ENCODE results near the gene HIVEP3. TPM values are rescaled to one million over a fixed set of nuclear protein-coding genes. Genes with fewer than 3 reads are reported as not detected.

HIVEP3 gene
- total RNA-seq, 2 donors from 2014 or later: 17.9 to 32.0 TPM

DNA sequence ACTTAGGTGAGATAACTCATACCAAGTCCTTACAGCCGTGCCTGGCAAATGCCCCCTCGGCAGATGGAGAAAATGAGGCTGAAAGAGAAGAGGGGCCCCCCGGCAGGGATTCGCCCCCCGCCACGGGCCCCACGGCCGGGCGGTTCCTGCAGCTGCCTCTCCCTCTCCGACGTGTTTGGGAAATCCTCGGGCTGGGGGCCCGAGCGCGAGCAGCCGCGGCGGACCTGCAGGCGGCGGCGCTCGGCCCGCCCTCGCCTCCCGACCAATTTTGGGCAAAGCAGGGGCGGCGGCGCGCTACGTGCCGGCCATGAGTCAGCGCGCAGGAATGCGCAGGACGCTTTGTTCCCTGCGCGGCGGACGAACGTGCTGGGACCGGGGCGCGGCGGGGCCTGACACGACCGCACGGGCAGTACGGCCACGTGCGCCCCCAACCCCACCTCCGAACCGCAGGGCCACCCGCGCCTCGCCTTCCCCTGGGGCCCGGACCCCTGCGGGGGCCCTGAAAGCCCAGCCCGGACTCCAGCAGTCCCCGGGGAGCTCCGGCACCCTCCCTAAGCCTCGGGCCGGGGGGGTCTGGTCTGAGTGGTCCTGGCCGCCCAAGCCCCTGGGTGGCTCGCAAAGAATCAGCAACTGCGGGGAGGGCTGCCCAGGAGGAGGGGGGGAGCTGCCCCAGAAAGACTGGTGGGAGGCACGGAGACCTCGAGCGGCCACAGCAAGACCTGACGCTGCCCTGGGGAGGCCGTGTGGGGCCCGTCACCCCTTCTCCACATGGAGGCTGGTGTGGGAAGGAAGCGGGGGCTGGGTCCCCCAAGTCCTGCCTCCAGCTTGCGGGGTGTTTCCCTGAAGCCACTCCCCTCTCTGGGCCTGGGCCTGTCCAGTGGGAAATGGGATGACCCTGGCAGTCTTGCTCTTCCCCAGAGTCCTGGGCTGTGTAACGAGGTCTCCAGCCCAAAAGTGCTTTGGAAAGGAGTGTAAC, 422.4 kb downstream of the HIVEP3 start:
- no peak overlapping the region for H3K4me3 Mint-ChIP-seq

DNA sequence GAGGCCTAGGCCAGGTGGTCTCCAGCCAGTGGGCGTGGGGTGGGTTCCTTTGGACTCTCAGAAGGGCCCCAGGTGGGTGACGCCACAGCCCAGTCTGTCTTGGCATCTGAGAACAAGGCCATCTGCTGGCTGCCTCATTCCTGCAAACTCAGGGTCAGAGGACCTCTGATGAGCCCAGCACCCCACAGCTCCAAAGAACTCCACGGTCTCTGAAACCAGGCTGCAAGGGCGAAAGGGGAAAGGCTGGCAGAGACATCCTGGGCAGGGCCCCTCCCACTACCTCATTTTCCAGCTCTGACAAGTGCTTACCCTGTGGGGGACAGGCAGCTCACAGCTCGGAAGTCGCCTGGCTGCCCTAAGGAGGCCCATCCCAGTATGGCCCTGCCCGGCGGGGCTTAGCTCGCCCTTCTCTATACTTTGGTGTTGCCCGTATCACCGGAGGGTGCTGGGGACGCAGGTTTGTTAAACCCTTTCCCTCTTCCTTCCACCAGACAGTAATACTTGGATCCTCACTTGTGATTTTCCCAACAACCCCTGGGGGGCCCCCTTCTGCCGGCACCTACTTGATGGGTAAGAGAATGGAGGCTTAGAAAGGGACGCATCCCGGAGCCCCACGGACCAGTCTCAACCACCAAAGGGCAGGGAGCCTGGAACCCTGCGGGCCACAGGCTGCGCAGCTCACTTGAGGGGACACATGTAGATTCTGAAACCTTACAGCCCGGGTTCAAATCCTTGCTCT, 423.3 kb downstream of the HIVEP3 start:
- ATAC-seq: no peak
- Mint-ChIP-seq H3K27ac (no peak overlapping the region), H3K9me3 (no peaks in the 10 kb centered on the region), H3K4me3 (no peak overlapping the region), H3K36me3 (no peaks in the 10 kb centered on the region), H3K27me3 (peaks cover 0 to 8% of the 10 kb centered on the region in 2 donors), H3K4me1 (ENCODE audit: low read depth in 2 of 2) (no peaks in the 10 kb centered on the region)
- DNase-seq (ENCODE audit: low spot score): no peak

More for the DNA sequence above, 422.4 kb downstream of the HIVEP3 start:
- peak; percentile 35 to 55 for ATAC-seq
- Mint-ChIP-seq H3K27ac (no peak overlapping the region), H3K36me3 (no peaks in the 10 kb centered on the region), H3K9me3 (no peaks in the 10 kb centered on the region), H3K27me3 (peaks cover 0 to 8% of the 10 kb centered on the region in 2 donors), H3K4me1 (ENCODE audit: low read depth in 2 of 2) (no peaks in the 10 kb centered on the region)
- DNase-seq (ENCODE audit: low spot score): no peak

DNA sequence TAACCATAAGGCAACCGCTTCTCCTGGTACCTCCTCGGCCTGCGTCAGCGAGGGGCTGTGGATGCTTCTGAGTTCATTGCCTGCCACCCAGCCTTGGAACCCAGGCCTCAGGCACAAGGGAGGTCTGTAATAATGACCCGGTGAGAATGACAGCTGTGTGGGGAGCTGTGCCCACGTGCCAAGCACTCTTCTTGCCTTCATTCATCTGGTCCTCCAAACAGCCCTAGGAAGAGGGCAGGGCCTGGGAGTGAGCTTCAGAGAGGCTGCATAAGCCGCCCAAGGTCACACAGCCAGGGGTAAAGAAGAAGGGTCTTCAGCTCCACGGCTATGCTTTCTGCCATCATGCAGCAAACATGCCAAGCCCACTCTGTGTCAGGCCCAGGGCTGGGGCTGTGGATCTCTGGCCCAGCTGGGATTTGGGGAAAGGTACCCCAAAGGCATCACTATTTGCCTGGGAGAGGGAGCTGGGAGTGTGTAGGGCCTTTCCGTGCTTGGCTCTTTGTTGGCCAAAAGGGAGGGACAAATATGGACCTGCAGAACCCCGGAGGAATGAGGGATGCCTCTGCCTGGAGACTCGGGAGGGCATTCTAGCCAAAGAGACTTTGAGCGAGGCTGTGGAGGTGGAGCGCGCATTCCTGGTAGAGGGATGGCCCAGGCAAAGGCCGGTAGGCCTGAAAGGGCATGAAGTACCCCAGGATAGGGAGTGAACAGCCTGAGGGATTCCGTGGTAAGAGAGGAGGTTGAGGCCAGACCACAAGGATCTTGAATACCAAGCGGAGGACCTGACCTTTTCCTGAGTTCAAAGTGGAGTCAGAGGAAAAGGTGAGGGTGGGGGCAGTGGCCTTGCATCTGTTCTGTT, 424.1 kb downstream of the HIVEP3 start:
- no peak overlapping the region for H3K4me3 Mint-ChIP-seq
- DNase-seq (ENCODE audit: low spot score) (no peak), ATAC-seq (no peak)
- peaks cover 1% of the 10 kb centered on the region for H3K9me3 Mint-ChIP-seq
- no peaks in the 10 kb centered on the region for H3K4me1 Mint-ChIP-seq (ENCODE audit: low read depth in 2 of 2)
- H3K27me3 Mint-ChIP-seq: peaks cover 7 to 11% of the 10 kb centered on the region in 2 donors
- no peak overlapping the region for H3K27ac Mint-ChIP-seq
- no peaks in the 10 kb centered on the region for H3K36me3 Mint-ChIP-seq

DNA sequence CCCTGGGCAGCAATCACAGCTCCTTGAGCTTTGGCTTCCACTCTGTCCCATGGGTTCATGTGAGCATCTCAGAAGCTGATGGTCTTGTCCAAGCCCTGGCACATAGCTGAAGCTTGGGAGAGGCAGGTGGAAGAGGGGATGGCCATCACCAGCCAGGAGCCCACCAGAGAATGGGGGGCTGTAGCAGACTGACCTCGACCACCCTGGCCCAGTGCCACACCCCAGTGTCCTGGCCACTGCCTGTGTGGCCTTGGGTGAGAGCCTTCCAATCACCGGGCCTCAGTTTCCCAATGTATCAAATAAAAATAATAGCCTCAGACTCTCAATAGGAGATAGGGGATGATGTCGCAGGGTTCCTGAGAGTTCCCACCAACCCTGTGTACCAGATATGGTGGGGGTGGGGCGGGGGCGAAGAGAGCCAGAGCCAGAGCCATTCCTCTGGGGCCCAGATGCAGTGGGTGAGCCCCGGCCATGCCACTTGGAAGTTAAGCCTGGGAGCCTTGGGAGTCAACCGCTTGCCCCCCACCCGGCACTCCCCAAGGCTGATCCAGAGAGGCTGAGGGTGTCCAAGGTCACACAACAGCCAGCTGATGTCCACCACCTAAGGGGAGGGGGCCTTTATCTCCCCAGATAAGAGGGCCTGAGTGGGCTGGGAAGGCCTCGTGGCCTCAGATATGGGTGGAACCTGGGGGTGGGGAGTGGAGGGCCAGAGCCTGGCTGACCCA, 424.9 kb downstream of the HIVEP3 start:
- Mint-ChIP-seq H3K4me3 (no peak overlapping the region), H3K4me1 (ENCODE audit: low read depth in 2 of 2) (no peaks in the 10 kb centered on the region), H3K36me3 (no peaks in the 10 kb centered on the region), H3K9me3 (peaks cover 4% of the 10 kb centered on the region), H3K27me3 (peaks cover 12 to 15% of the 10 kb centered on the region in 2 donors), H3K27ac (no peak overlapping the region)
- no peak for DNase-seq (ENCODE audit: low spot score)
- no peak for ATAC-seq

DNA sequence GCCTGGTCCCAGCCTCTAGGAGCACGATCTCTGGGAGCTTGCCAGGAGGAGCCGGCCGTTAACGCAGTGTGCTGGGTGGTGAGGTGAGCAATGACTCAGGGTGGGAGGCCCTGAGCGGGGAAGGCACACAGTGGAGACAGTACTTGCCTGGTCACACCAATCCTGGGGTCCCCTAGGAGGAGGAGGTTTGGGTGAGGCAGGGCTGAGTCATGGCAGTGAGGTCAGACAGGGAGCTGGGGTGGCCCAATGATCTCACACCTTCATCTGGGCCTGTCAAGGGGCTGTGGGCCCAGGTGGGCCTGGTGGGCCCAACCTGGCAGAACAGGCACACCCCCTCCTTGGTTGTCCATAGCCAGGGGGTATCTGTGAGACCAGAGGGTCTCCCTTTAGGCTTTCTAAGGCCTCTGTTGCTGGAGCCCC, 425.6 kb downstream of the HIVEP3 start:
- Mint-ChIP-seq H3K36me3 (no peaks in the 10 kb centered on the region), H3K27ac (no peak overlapping the region), H3K27me3 (peaks cover 12 to 15% of the 10 kb centered on the region in 2 donors), H3K4me1 (ENCODE audit: low read depth in 2 of 2) (no peaks in the 10 kb centered on the region), H3K9me3 (peaks cover 4% of the 10 kb centered on the region), H3K4me3 (no peak overlapping the region)
- DNase-seq (ENCODE audit: low spot score): no peak
- peak in 1 of 2 donors; percentile 2 for ATAC-seq

DNA sequence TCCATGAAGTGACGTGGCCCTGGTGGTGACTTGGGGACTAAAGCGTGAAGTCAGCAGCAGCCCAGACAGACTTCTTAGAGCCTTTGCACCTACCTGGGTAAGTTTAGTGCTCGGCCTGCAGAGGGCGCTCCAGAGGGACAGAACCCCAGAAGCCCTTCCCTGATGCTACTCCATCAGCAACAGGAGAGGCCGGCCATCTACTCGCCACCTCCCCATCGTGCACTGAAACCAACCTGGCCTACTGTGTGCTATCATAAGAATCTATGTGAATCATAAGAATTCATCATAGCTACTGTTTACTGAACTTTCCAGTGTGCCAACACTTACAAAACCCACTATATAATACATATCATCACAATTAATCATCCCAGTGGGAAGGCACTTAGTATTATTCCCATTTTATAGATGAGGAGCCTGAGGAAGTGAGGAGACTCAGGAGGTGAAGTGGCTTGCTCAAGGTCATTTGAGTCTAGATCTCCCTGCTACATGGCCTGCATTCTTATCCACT, 426.3 kb downstream of the HIVEP3 start:
- Mint-ChIP-seq H3K4me1 (ENCODE audit: low read depth in 2 of 2) (no peaks in the 10 kb centered on the region), H3K27me3 (peaks cover 12 to 15% of the 10 kb centered on the region in 2 donors), H3K9me3 (peaks cover 4% of the 10 kb centered on the region), H3K27ac (no peak overlapping the region), H3K36me3 (no peaks in the 10 kb centered on the region), H3K4me3 (no peak overlapping the region)
- ATAC-seq (no peak), DNase-seq (ENCODE audit: low spot score) (no peak)

DNA sequence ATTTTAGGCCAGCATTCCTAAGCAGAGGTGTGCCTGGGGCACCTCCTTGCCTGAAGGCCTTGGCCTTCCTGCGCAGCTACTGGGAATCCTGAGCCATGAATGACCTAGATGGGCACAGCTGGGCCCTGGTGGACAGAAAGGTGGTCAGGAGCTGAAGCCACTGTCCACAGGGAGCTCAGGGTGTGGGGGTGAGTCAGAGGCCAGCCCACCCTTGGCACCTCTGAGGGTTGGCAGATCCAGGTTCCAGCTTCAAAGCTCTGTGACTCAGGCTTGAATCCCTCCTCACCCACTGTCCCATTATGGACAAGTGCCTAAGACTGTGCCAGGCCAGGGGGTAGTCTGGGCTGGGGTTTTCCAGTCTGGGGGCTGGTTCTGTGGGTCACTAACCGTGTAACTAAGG, 427.8 kb downstream of the HIVEP3 start:
- Mint-ChIP-seq H3K9me3 (peaks cover 4% of the 10 kb centered on the region), H3K4me1 (ENCODE audit: low read depth in 2 of 2) (peaks cover 0 to 6% of the 10 kb centered on the region in 2 donors), H3K36me3 (no peaks in the 10 kb centered on the region), H3K4me3 (no peak overlapping the region), H3K27ac (no peak overlapping the region), H3K27me3 (peaks cover 21 to 23% of the 10 kb centered on the region in 2 donors)
- ATAC-seq (no peak), DNase-seq (ENCODE audit: low spot score) (no peak)

DNA sequence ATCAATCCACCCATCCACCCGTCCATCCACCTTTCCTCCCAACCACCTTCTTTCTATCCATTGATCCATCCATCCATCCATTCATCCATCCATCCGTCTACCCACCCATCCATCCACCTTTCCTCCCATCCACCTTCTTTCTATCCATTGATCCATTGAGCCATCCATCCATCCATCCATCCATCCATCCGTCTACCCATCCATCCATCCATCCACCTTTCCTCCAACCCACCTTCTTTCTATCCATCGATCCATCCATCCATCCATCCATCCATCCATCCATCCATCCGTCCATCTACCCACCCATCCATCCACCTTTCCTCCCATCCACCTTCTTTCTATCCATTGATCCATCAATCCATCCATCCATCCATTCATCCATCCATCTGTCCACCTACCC, 429.2 kb downstream of the HIVEP3 start:
- Mint-ChIP-seq H3K27me3 (peaks cover 17 to 21% of the 10 kb centered on the region in 2 donors), H3K4me3 (no peak overlapping the region), H3K36me3 (no peaks in the 10 kb centered on the region), H3K4me1 (ENCODE audit: low read depth in 2 of 2) (peaks cover 0 to 6% of the 10 kb centered on the region in 2 donors), H3K27ac (no peak overlapping the region), H3K9me3 (peaks cover 4% of the 10 kb centered on the region)
- ATAC-seq (no peak), DNase-seq (ENCODE audit: low spot score) (no peak)

DNA sequence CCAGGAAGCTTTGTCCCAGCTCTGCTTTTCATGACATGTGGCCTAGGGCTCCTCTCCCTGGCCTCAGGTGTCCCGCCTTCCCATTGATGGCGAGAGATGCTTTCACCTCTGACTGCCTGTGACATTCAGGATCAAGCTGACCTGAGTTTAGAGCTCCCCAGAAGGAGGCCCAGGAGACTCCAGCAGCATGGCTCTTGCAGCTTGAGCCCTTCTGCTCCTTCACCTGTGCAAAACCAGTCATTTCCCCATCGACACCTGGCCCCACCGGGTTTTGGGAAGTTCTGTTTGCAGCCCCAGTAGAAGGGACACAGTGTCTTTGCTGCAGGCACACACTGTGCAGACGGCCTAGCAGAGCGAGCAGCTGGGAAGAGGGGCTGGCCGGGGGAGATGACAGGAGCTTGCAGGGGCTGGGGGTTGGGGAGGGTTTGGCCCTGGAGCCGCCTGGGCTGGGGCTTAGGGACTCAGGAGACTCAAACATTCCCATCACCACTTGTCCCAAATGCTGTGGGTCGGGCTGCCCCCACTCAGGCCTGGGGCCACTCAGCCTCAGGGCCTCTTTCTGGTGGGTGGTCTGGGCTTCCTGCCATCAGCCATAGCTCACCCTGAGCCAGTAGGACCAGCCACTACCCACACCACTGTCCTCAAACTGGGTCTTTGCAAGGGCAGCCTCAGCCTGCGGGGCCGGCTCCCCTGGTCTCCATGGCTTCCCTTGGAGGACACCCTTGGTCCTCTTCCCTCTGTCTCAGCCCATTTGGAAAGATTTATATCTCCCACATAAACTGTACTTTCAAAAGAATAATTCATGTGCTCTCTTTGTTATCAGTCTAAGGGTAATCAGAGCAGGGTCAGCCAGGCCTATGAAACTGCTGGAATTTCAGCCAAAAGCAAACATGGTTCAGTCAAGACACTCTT, 430.4 kb downstream of the HIVEP3 start:
- DNase-seq (ENCODE audit: low spot score): no peak
- no peak overlapping the region for H3K4me3 Mint-ChIP-seq
- H3K9me3 Mint-ChIP-seq: peaks cover 4% of the 10 kb centered on the region
- peaks cover 0 to 6% of the 10 kb centered on the region in 2 donors for H3K4me1 Mint-ChIP-seq (ENCODE audit: low read depth in 2 of 2)
- H3K27me3 Mint-ChIP-seq: peaks cover 16 to 21% of the 10 kb centered on the region in 2 donors
- no peaks in the 10 kb centered on the region for H3K36me3 Mint-ChIP-seq
- no peak for ATAC-seq
- H3K27ac Mint-ChIP-seq: no peak overlapping the region

DNA sequence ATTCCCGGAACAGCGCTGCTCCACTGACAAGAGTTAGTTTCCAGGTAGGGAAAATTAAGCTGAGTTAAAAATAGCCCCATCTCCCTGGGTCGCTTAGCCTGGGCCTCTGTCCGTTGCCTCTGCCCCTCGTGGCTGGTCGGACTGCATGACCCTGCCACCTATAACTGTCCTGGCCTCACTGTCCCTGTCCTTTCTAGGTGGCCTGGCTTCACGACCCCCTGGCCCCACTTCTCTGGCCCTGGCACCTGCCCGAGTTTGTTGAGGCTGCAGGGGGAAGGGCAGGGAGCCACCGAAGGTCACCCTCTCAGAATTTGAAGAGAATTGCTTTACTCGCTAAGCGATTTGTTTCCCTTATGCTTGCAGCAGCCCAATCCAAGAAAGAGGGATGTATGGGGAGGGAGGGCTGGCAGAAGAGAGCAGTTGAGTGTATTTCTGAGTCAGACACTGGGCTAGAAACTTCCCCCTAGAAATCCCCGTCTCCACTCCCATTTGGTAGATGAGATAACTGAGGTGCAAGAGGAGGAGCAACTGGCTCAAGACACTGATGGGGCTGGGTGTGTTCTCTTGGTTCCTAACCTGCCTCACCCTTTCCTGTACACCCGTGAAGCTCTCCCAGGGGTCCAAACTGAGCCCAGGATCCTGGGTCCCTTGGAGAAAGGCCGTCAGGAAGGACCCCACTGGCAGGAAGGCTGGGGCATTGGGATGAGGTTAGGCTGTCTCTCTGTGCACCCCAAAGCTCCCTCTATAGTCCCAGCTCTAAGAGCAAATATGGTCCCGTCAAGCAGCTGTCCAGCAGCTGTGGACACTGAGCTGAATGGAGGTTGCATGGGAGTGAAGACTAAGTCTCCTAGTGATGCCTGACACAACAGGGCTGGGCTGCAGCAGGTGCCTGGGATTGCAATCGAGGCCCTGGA, 431.3 kb downstream of the HIVEP3 start:
- H3K4me1 Mint-ChIP-seq (ENCODE audit: low read depth in 2 of 2): peaks cover 0 to 6% of the 10 kb centered on the region in 2 donors
- peaks cover 16 to 21% of the 10 kb centered on the region in 2 donors for H3K27me3 Mint-ChIP-seq
- H3K9me3 Mint-ChIP-seq: peaks cover 4% of the 10 kb centered on the region
- no peak overlapping the region for H3K4me3 Mint-ChIP-seq
- ATAC-seq: no peak
- H3K36me3 Mint-ChIP-seq: no peaks in the 10 kb centered on the region
- H3K27ac Mint-ChIP-seq: no peak overlapping the region
- DNase-seq (ENCODE audit: low spot score): no peak

DNA sequence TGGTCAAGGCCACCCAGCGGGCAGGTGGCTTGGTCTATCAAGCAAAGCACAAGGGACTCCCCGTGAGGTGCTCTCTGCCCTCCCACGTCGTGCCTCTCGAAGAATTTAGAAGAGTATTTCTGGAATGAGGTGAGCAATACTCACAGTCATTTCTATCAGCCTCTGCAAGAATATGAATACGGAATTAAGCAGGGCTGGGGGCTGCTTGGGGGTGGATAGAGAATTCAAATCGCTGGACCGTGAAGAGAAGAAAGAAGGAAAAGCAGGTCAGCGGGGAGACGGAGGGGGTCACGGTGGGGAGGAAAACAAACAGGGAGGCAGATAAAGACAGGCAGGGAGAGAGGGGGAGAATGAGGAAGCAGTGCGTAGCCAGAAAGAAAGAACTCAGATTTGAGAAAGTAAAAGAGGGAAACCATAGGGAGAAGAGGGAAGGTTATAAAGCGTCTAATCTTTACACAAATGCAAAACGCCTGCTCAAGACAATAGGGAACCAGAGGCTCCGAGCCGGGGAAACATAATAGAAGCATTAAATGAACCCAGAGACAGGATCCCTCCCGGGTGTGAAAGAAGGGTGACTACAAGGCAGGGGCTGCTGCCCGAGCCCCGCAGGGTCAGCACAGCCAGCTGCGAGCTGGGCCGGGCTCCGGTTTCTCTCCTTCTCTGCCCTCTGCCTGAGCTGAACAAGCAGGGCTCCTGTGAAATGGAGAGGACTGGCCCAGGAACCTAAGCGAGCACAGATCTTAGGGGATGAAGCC, 432.2 kb downstream of the HIVEP3 start:
- Mint-ChIP-seq H3K9me3 (peaks cover 4% of the 10 kb centered on the region), H3K4me1 (ENCODE audit: low read depth in 2 of 2) (peaks cover 0 to 6% of the 10 kb centered on the region in 2 donors), H3K4me3 (no peak overlapping the region), H3K36me3 (no peaks in the 10 kb centered on the region), H3K27ac (no peak overlapping the region), H3K27me3 (peaks cover 16 to 21% of the 10 kb centered on the region in 2 donors)
- no peak for ATAC-seq
- no peak for DNase-seq (ENCODE audit: low spot score)
